ENCODE data around the gene CERT1. TPM values are rescaled to one million over a fixed set of nuclear protein-coding genes. Genes with fewer than 3 reads are reported as not detected.

Gene CERT1
- total and polyA plus RNA-seq, 7 donors = 14.1 to 40.2 (median 20.3) TPM

DNA sequence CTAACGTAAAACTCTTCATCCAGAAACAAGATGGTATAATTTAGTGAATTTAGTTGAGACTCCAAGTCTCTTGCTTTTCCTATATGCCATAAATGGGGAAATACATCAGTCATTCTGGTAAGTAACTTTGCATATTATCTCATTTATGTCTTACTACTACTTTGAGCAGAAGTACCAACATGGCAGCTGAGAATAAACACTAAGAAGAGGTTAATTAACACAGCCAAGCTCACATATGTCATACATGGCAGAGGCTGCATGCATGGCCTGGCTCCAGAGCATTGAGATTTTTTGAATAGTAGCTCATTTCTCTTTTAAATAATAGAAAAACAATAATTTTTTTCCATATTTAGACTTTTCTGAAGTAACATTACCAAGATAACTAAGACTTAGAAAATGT is 54.3 kb downstream of the CERT1 start:
- DNase-seq = no peak
- 97 to 100% methylated on average over 1 of the region's 1 CpG for WGBS, 2 donors
- intact Hi-C loops (cut with DNase I) = no loop called here
- Histone ChIP-seq H3K4me1 (peaks cover 0 to 9% (median 4%) of the 10 kb centered on the region in 4 donors), H3K4me3 (no peak overlapping the region), H3K27ac (no peak overlapping the region), H3K27me3 (no peaks in the 10 kb centered on the region), H3K9me3 (no peaks in the 10 kb centered on the region), H3K36me3 (no peaks in the 10 kb centered on the region)
- TF ChIP-seq POLR2AphosphoS5 (IDR thresholded peaks at IDR 0.05) = no peak

DNA sequence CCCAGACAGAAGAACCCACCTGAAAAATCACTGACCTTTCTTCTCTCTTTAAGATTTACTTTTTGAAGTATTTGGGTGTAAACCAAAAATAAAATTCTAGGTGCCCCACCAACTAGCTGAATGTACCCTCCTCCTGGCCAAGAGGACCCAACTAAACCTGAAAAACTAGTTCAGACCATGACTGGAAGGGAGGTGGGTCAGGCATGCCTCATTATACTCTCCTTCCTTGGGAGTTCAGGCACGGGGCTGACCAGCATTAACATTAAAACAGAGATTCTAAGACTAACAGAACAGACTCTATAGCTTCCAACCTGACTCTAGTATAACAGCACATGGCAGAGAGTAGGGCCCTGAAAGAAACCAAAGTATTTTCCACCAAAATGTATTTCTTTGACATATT is 61.4 kb downstream of the CERT1 start:
- no peaks in the 10 kb centered on the region for H3K36me3 ChIP-seq
- no peaks in the 10 kb centered on the region for H3K4me1 ChIP-seq
- DNase-seq = no peak
- no peak overlapping the region for H3K27ac ChIP-seq
- H3K27me3 ChIP-seq = no peaks in the 10 kb centered on the region
- TF ChIP-seq POLR2AphosphoS5 (IDR thresholded peaks at IDR 0.05) (no peak), POLR2A (IDR thresholded peaks at IDR 0.05) (no peak), EP300 (IDR thresholded peaks at IDR 0.05) (no peak)
- intact Hi-C loops (cut with DNase I) = no loop called here
- H3K4me3 ChIP-seq = no peak overlapping the region
- peaks cover 0 to 3% (median 0%) of the 10 kb centered on the region in 4 donors for H3K9me3 ChIP-seq
- 85 to 90% methylated on average over 1 of the region's 1 CpG for WGBS, 2 donors

DNA sequence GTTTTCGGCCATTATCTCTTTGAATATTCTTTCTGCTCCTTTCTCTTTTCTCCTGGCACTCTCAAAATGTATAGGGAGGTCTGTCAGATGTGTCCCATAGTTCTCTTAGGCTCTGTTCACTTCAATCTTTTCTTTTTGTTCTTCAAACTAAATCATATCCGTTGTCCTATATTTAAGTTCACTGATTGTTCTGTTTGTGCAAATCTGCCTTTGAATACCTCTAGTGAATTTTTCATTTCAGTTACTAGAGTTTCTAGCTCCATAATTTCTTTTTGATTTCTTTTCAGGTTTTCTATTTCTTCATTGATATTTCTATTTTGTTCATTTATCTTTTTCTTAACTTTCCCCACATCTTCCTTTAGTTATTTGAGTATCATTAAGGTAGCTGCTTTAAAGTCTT is 65.4 kb downstream of the CERT1 start:
- no peaks in the 10 kb centered on the region for H3K4me1 ChIP-seq
- WGBS, 2 donors = 97% methylated on average over 2 of the region's 2 CpGs
- intact Hi-C loops (cut with DNase I) = no loop called here
- no peak overlapping the region for H3K4me3 ChIP-seq
- peaks cover 0 to 3% (median 0%) of the 10 kb centered on the region in 4 donors for H3K9me3 ChIP-seq
- TF ChIP-seq, protein P1, sequence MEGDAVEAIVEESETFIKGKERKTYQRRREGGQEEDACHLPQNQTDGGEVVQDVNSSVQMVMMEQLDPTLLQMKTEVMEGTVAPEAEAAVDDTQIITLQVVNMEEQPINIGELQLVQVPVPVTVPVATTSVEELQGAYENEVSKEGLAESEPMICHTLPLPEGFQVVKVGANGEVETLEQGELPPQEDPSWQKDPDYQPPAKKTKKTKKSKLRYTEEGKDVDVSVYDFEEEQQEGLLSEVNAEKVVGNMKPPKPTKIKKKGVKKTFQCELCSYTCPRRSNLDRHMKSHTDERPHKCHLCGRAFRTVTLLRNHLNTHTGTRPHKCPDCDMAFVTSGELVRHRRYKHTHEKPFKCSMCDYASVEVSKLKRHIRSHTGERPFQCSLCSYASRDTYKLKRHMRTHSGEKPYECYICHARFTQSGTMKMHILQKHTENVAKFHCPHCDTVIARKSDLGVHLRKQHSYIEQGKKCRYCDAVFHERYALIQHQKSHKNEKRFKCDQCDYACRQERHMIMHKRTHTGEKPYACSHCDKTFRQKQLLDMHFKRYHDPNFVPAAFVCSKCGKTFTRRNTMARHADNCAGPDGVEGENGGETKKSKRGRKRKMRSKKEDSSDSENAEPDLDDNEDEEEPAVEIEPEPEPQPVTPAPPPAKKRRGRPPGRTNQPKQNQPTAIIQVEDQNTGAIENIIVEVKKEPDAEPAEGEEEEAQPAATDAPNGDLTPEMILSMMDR (IDR thresholded peaks at IDR 0.05) = no peak
- TF ChIP-seq POLR2A (IDR thresholded peaks at IDR 0.05) (no peak), POLR2AphosphoS5 (IDR thresholded peaks at IDR 0.05) (no peak), EP300 (IDR thresholded peaks at IDR 0.05) (no peak)
- DNase-seq = no peak
- H3K27ac ChIP-seq = no peak overlapping the region
- no peaks in the 10 kb centered on the region for H3K27me3 ChIP-seq
- no peaks in the 10 kb centered on the region for H3K36me3 ChIP-seq

DNA sequence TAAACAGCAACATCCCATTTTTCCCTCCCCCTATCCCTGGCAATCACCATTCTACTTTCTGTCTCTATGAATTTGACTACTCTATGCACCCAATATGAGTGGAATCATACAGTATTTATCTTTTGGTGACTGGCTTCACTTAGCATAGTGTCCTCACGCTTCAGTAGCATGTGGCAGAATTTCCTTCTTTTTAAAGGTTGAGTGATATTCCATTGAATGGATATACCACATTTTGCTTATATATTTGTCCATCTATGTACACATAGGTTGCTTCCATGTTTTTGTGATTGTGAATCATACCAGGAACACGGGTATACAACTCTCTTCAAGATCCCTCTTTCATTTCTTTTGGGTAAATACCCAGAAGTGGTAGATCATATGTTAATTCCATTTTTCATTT is 69.9 kb downstream of the CERT1 start:
- DNase-seq = no peak
- Histone ChIP-seq H3K9me3 (peaks cover 0 to under 1% (median 0%) of the 10 kb centered on the region in 4 donors), H3K4me1 (no peaks in the 10 kb centered on the region), H3K27me3 (no peaks in the 10 kb centered on the region), H3K36me3 (no peaks in the 10 kb centered on the region), H3K27ac (no peak overlapping the region), H3K4me3 (no peak overlapping the region)
- TF ChIP-seq EP300 (IDR thresholded peaks at IDR 0.05) (no peak), POLR2AphosphoS5 (IDR thresholded peaks at IDR 0.05) (no peak), POLR2A (IDR thresholded peaks at IDR 0.05) (no peak)
- TF ChIP-seq, protein P1 (IDR thresholded peaks at IDR 0.05) = no peak
- 99% methylated on average over 2 of the region's 2 CpGs for WGBS, 2 donors
- intact Hi-C loops (cut with DNase I) = no loop called here

DNA sequence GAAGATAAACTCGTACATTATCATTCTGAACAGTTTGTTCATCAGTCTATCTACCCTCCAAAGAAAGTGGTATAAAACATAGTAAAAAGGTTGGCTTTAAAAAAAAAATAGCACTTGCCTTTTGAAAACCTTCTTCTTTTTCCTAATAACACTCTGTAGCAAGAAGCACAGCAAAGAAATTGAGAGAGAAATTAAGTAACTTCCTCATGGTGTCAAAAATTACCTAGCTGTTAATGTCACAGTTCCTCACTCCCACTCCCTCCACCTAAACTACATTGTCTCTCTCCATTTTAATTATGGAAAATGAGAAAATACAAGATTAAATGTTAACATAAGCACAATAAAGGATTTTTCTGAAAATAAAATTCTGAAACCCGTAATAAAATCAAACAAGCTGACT is 72.2 kb downstream of the CERT1 start:
- Histone ChIP-seq H3K27ac (no peak overlapping the region), H3K27me3 (no peaks in the 10 kb centered on the region), H3K4me3 (no peak overlapping the region), H3K9me3 (no peaks in the 10 kb centered on the region), H3K4me1 (peaks cover 0 to 5% (median 0%) of the 10 kb centered on the region in 4 donors), H3K36me3 (no peaks in the 10 kb centered on the region)
- intact Hi-C loops (cut with DNase I) = no loop called here
- 89 to 95% methylated on average over 2 of the region's 2 CpGs for WGBS, 2 donors
- DNase-seq = no peak
- TF ChIP-seq POLR2AphosphoS5 (IDR thresholded peaks at IDR 0.05) (no peak), EP300 (IDR thresholded peaks at IDR 0.05) (no peak), POLR2A (IDR thresholded peaks at IDR 0.05) (no peak)
- TF ChIP-seq, protein P1 (IDR thresholded peaks at IDR 0.05) = no peak

DNA sequence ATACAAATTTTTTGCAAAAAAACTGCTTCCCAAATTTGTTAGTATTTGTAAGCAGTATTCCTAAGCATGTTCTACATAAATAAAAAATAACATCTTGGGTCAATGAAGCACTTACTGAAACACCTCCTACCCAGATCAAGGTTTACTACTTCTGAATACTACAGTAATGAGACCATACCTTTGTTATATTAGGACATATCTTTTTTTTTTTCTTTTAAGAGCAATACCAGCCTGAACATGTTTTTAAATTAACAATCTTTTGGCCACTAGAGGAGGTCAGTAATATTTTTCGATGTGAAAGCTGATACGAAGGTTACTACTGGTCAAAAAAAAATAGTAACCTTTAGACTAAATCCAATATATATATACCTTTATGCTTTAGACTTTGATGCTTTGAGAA is 72.7 kb downstream of the CERT1 start:
- Histone ChIP-seq H3K9me3 (no peaks in the 10 kb centered on the region), H3K4me3 (no peak overlapping the region)

More for the DNA sequence above, 72.7 kb downstream of the CERT1 start:
- H3K27me3 ChIP-seq = no peaks in the 10 kb centered on the region
- H3K36me3 ChIP-seq = no peaks in the 10 kb centered on the region
- intact Hi-C loops (cut with DNase I) = no loop called here
- WGBS, 2 donors = 90 to 96% methylated on average over 2 of the region's 2 CpGs
- peaks cover 0 to 5% (median 0%) of the 10 kb centered on the region in 4 donors for H3K4me1 ChIP-seq
- no peak overlapping the region for H3K27ac ChIP-seq
- DNase-seq = no peak
- TF ChIP-seq POLR2A (IDR thresholded peaks at IDR 0.05) (no peak), EP300 (IDR thresholded peaks at IDR 0.05) (no peak), POLR2AphosphoS5 (IDR thresholded peaks at IDR 0.05) (no peak)
- TF ChIP-seq, protein P1 (IDR thresholded peaks at IDR 0.05) = no peak
